Nephron progenitor cell (in vitro differentiated cells): ENCODE data around the gene MPPE1.

ENCODE experiments used
- DNase-seq: peaks from one replicate; pipeline ENCODE4 v3.0.0; 2021
- H3K27ac Mint-ChIP-seq: 2 replicates; pipeline ENCODE4 v1.8.0; 2021; ENCODE audit warnings: mild to moderate bottlenecking, moderate library complexity, mixed read lengths
- H3K27me3 Mint-ChIP-seq: 2 replicates; pipeline ENCODE4 v1.8.0; 2021; ENCODE audit warnings: mild to moderate bottlenecking, low read depth, mixed read lengths; ENCODE audit not compliant: poor library complexity
- H3K36me3 Mint-ChIP-seq: 2 replicates; pipeline ENCODE4 v1.8.0; 2021; ENCODE audit warnings: low read depth, mixed read lengths
- H3K4me1 Mint-ChIP-seq: 2 replicates; pipeline ENCODE4 v1.8.0; 2021; ENCODE audit warnings: mixed read lengths
- H3K4me3 Mint-ChIP-seq: 2 replicates; pipeline ENCODE4 v1.8.0; 2021; ENCODE audit warnings: mild to moderate bottlenecking, moderate library complexity, mixed read lengths
- H3K9me3 Mint-ChIP-seq: 2 replicates; pipeline ENCODE4 v1.8.0; 2021; ENCODE audit warnings: mild to moderate bottlenecking, moderate library complexity, mixed read lengths
- CTCF ChIP-seq: fragments of 200-600 bp; sonication (generic); IDR thresholded peaks from 2 replicates; pipeline ENCODE4 v1.5.0; 2021; ENCODE audit warnings: antibody characterized with exemption

MPPE1 gene

GRCh38 chr18:11840493-11840892, 67.6 kb downstream of the MPPE1 start:
- Mint-ChIP-seq H3K4me3 (no peak overlapping the region), H3K9me3 (no peaks in the 10 kb centered on the region), H3K27me3 (no peaks in the 10 kb centered on the region), H3K4me1 (peaks cover 6% of the 10 kb centered on the region), H3K36me3 (no peaks in the 10 kb centered on the region), H3K27ac (peak overlapping the region; percentile 53)
- no peak for TF ChIP-seq CTCF
- no peak for DNase-seq

GRCh38 chr18:11839556-11839955, 68.6 kb downstream of the MPPE1 start:
- no peak for DNase-seq
- Mint-ChIP-seq H3K4me3 (no peak overlapping the region), H3K27ac (peak overlapping the region; percentile 42), H3K36me3 (no peaks in the 10 kb centered on the region), H3K4me1 (peaks cover 6% of the 10 kb centered on the region), H3K9me3 (no peaks in the 10 kb centered on the region), H3K27me3 (no peaks in the 10 kb centered on the region)
- no peak for TF ChIP-seq CTCF

GRCh38 chr18:11834772-11835171, 73.3 kb downstream of the MPPE1 start:
- H3K36me3 Mint-ChIP-seq = peaks cover 11% of the 10 kb centered on the region
- no peaks in the 10 kb centered on the region for H3K27me3 Mint-ChIP-seq
- H3K4me1 Mint-ChIP-seq = no peaks in the 10 kb centered on the region

More at GRCh38 chr18:11834772-11835171, 73.3 kb downstream of the MPPE1 start:
- H3K27ac Mint-ChIP-seq = no peak overlapping the region
- no peak for DNase-seq
- H3K9me3 Mint-ChIP-seq = no peaks in the 10 kb centered on the region
- TF ChIP-seq CTCF = no peak
- H3K4me3 Mint-ChIP-seq = no peak overlapping the region
